Measurements from ENCODE around the gene TAS2R19.
"Not testable (repeated sequence)": the region's sequence is repeated elsewhere in the genome, so short reads cannot be mapped to it uniquely, and the experiment has no call there.

Gene TAS2R19

GRCh38 chr12:11022520-11022919 lies at the start of gene TAS2R19:
TSS of gene TAS2R19 (minus strand) at chr12:11022620. CDS start at chr12:11022571, 49 bp downstream.
- no peak for DNase-seq

- DNase-seq, result no peak
These were observed 49.0 kb upstream of the TAS2R19 start for GRCh38 chr12:11071414-11071813.

- no peak for DNase-seq
These were observed 48.6 kb upstream of the TAS2R19 start for GRCh38 chr12:11070999-11071398.

GRCh38 chr12:11069854-11070365 lies 47.5 kb upstream of the TAS2R19 start:
- DNase-seq, result no peak

- DNase-seq, result peak; percentile 25
These were observed 45.1 kb upstream of the TAS2R19 start for GRCh38 chr12:11067514-11067913.

GRCh38 chr12:11062194-11062593 lies 39.8 kb upstream of the TAS2R19 start, which contains the start of gene TAS2R46:
TSS of gene TAS2R46 (minus strand) at chr12:11062294. CDS start at chr12:11062294, 0 bp downstream.
- DNase-seq, result not testable (repeated sequence)

GRCh38 chr12:11059784-11060183 lies 37.4 kb upstream of the TAS2R19 start:
- DNase-seq, result no peak

- no peak for DNase-seq
These were observed 36.6 kb upstream of the TAS2R19 start for GRCh38 chr12:11059041-11059440.

GRCh38 chr12:11055306-11055705 lies 32.9 kb upstream of the TAS2R19 start:
- DNase-seq, result no peak

GRCh38 chr12:11049806-11050531 lies 27.5 kb upstream of the TAS2R19 start:
- DNase-seq, result not testable (repeated sequence)

- not testable (repeated sequence) for DNase-seq
These were observed 18.9 kb upstream of the TAS2R19 start for GRCh38 chr12:11041366-11041765.

- DNase-seq, result peak; percentile 2
These were observed 17.7 kb upstream of the TAS2R19 start for GRCh38 chr12:11040162-11040561.

GRCh38 chr12:11039171-11039570 lies 16.8 kb upstream of the TAS2R19 start:
- DNase-seq, result no peak

- not testable (repeated sequence) for DNase-seq
These were observed 11.5 kb upstream of the TAS2R19 start for GRCh38 chr12:11033959-11034358.

GRCh38 chr12:11031307-11031706 lies 8.9 kb upstream of the TAS2R19 start, which contains the start of gene TAS2R31:
TSS of gene TAS2R31 (minus strand) at chr12:11031407. CDS start at chr12:11031335, 72 bp downstream.
- no peak for DNase-seq

- DNase-seq, result no peak
These were observed 3.7 kb upstream of the TAS2R19 start for GRCh38 chr12:11026118-11026517.

- no peak for DNase-seq
These were observed 967 bp upstream of the TAS2R19 start for GRCh38 chr12:11023387-11023786.

GRCh38 chr12:11016937-11017336 lies 5.5 kb downstream of the TAS2R19 start:
- DNase-seq, result no peak

- no peak for DNase-seq
These were observed 6.5 kb downstream of the TAS2R19 start for GRCh38 chr12:11015775-11016430.

GRCh38 chr12:11014234-11014633 lies 8.2 kb downstream of the TAS2R19 start:
- DNase-seq, result peak; percentile 9

- DNase-seq, result no peak
These were observed 14.8 kb downstream of the TAS2R19 start for GRCh38 chr12:11007608-11008007.

GRCh38 chr12:10998204-10998603 lies 24.2 kb downstream of the TAS2R19 start, which contains the start of gene TAS2R20:
TSS of gene TAS2R20 (minus strand) at chr12:10998304. CDS start at chr12:10997875, 429 bp downstream.
- DNase-seq, result no peak

- no peak for DNase-seq
These were observed 28.1 kb downstream of the TAS2R19 start for GRCh38 chr12:10994307-10994706.

- no peak for DNase-seq
These were observed 33.3 kb downstream of the TAS2R19 start for GRCh38 chr12:10989107-10989506.
